IMR-90 (cell line): ENCODE results near the gene COL15A1. TPM values are rescaled to one million over a fixed set of nuclear protein-coding genes. Genes with fewer than 3 reads are reported as not detected.

Source experiments
- ATAC-seq: fragments of 200-7000 bp; cut with Tn5 transposase; 2 replicates; pipeline ENCODE4 v1.9.1; 2020; ENCODE audit warnings: low read depth, mild to moderate bottlenecking, moderate library complexity
- BruUV-seq: library from RNA; stranded (reverse); fragments of 400-500 nt; replicated peaks from 2 replicates; lab custom pipeline; 2021; lab: Mats Ljungman, UMichigan
- CTCF ChIA-PET: fragments of 300-600 bp; formaldehyde crosslinking; extraction: SDS; loops from one replicate; lab custom pipeline; 2021; ENCODE audit warnings: antibody characterized with exemption; lab: Yijun Ruan, JAX
- POLR2A ChIA-PET: fragments of 300-600 bp; sonication (Branson Sonifier 250); formaldehyde crosslinking; loops from one replicate; lab custom pipeline; 2022; ENCODE audit warnings: antibody characterized with exemption; ENCODE audit not compliant: unreplicated experiment; lab: Charles Lee
- DNase-seq: peaks from one replicate; pipeline ENCODE4 v3.0.0; 2013
- H2AFZ ChIP-seq: replicated peaks from 2 replicates; pipeline ENCODE3; 2013; ENCODE audit warnings: low read length, mild to moderate bottlenecking; ENCODE audit not compliant: poor library complexity
- H2AK5ac ChIP-seq: 2 replicates; pipeline ENCODE4 v1.6.1; 2013; ENCODE audit warnings: low read depth, low read length, inconsistent platforms
- H2AK9ac ChIP-seq: replicated peaks from 2 replicates; pipeline ENCODE3; 2013; ENCODE audit warnings: mild to moderate bottlenecking, low read depth, low read length, moderate library complexity; ENCODE audit not compliant: poor library complexity
- H2BK120ac ChIP-seq: 2 replicates; pipeline ENCODE4 v1.6.1; 2013; ENCODE audit warnings: low read depth, low read length, inconsistent platforms
- H2BK15ac ChIP-seq: 3 replicates; pipeline ENCODE4 v1.6.1; 2013; ENCODE audit warnings: low read depth, low read length, inconsistent platforms
- H2BK20ac ChIP-seq: 2 replicates; pipeline ENCODE4 v1.6.1; 2013; ENCODE audit warnings: low read depth, mild to moderate bottlenecking, inconsistent platforms, low read length, moderate library complexity
- H2BK5ac ChIP-seq: 2 replicates; pipeline ENCODE4 v1.6.1; 2013; ENCODE audit warnings: mild to moderate bottlenecking, low read depth, low read length, inconsistent platforms; ENCODE audit not compliant: poor library complexity, severe bottlenecking
- H3K14ac ChIP-seq: replicated peaks from 2 replicates; pipeline ENCODE4 v1.6.1; 2013; ENCODE audit warnings: low read depth, low read length, inconsistent platforms
- H3K18ac ChIP-seq: 2 replicates; pipeline ENCODE4 v1.6.1; 2013; ENCODE audit warnings: low read depth, low read length, control low read depth
- H3K23ac ChIP-seq: 2 replicates; pipeline ENCODE4 v1.6.1; 2013; ENCODE audit warnings: low read depth, low read length, inconsistent platforms
- H3K27ac ChIP-seq: 2 replicates; pipeline ENCODE4 v1.5.1; 2013; ENCODE audit warnings: mild to moderate bottlenecking, control low read depth, low read length; ENCODE audit not compliant: insufficient read depth
- H3K27me3 ChIP-seq: 2 replicates; pipeline ENCODE4 v1.6.1; 2013; ENCODE audit warnings: low read length; ENCODE audit not compliant: control insufficient read depth, insufficient read depth
- H3K36me3 ChIP-seq: 2 replicates; pipeline ENCODE4 v1.6.1; 2013; ENCODE audit warnings: low read length, mixed read lengths; ENCODE audit not compliant: control insufficient read depth, insufficient read depth
- H3K4ac ChIP-seq: 2 replicates; pipeline ENCODE4 v1.6.1; 2013; ENCODE audit warnings: low read depth, low read length, inconsistent platforms
- H3K4me1 ChIP-seq: 2 replicates; pipeline ENCODE4 v1.6.1; 2013; ENCODE audit warnings: low read length, mixed read lengths; ENCODE audit not compliant: control insufficient read depth, insufficient read depth
- H3K4me2 ChIP-seq: 2 replicates; pipeline ENCODE4 v1.6.1; 2013; ENCODE audit warnings: low read depth, mild to moderate bottlenecking, control low read depth, low read length, moderate library complexity
- H3K4me3 ChIP-seq: 2 replicates; pipeline ENCODE4 v1.5.1; 2013; ENCODE audit warnings: low read depth, mild to moderate bottlenecking, control low read depth, low read length, moderate library complexity; ENCODE audit not compliant: insufficient read depth
- H3K56ac ChIP-seq: 2 replicates; pipeline ENCODE4 v1.6.1; 2013; ENCODE audit warnings: low read length, inconsistent platforms; ENCODE audit not compliant: insufficient read depth; ENCODE audit errors: extremely low read depth
- H3K79me1 ChIP-seq, 2 experiments: 2 replicates each; pipeline ENCODE4 v1.6.1; 2013; ENCODE audit warnings: low read length in 2 of 2, inconsistent platforms in 1 of 2, low read depth in 1 of 2
- H3K9ac ChIP-seq: 2 replicates; pipeline ENCODE4 v1.6.1; 2013; ENCODE audit warnings: low read depth, low read length, control low read depth
- H3K9me1 ChIP-seq: 2 replicates; pipeline ENCODE4 v1.6.1; 2013; ENCODE audit warnings: low read length, inconsistent platforms; ENCODE audit not compliant: insufficient read depth
- H3K9me3 ChIP-seq: 2 replicates; pipeline ENCODE4 v1.6.1; 2013; ENCODE audit warnings: low read length; ENCODE audit not compliant: control insufficient read depth, insufficient read depth
- H4K20me1 ChIP-seq: 2 replicates; pipeline ENCODE4 v1.6.1; 2013; ENCODE audit warnings: low read length, inconsistent platforms; ENCODE audit not compliant: insufficient read depth
- H4K5ac ChIP-seq: 2 replicates; pipeline ENCODE4 v1.6.1; 2013; ENCODE audit warnings: mild to moderate bottlenecking, low read depth, low read length, control low read depth
- H4K8ac ChIP-seq, 2 experiments: 2 replicates each; pipeline ENCODE4 v1.6.1; 2013; ENCODE audit warnings: low read depth in 2 of 2, low read length in 2 of 2, control low read depth in 1 of 2, inconsistent platforms in 1 of 2
- H4K91ac ChIP-seq: 2 replicates; pipeline ENCODE4 v1.6.1; 2013; ENCODE audit warnings: low read depth, low read length, inconsistent platforms; ENCODE audit not compliant: insufficient read depth
- BHLHE40 ChIP-seq: fragments of 150-350 bp; IDR thresholded peaks from 2 replicates; pipeline ENCODE4 v1.6.1; 2016; ENCODE audit warnings: mild to moderate bottlenecking, low read depth, low read length
- MAZ ChIP-seq: IDR thresholded peaks from 2 replicates; pipeline ENCODE4 v1.6.1; 2012; ENCODE audit warnings: low read depth, mild to moderate bottlenecking, low read length, improper control_type of control experiment, moderate library complexity, borderline replicate concordance
- POLR2A ChIP-seq: IDR thresholded peaks from 2 replicates; pipeline ENCODE4 v1.6.1; 2012; ENCODE audit warnings: mild to moderate bottlenecking, low read depth, low read length
- RCOR1 ChIP-seq: IDR thresholded peaks from 2 replicates; pipeline ENCODE4 v1.6.1; 2012; ENCODE audit warnings: mild to moderate bottlenecking, low read length, improper control_type of control experiment; ENCODE audit not compliant: insufficient replicate concordance
- RFX5 ChIP-seq: IDR thresholded peaks from 2 replicates; pipeline ENCODE4 v1.8.0; 2012; ENCODE audit warnings: low read depth, mild to moderate bottlenecking, low read length, moderate library complexity
- WGBS, 2 experiments: methylation state at CpG; one replicate each; pipeline versions ENCODE4 v1.1.5 to v1.1.7; 2013; ENCODE audit warnings: missing lambda C conversion rate in 2 of 2; ENCODE audit not compliant: insufficient read length in 1 of 2; ENCODE audit errors: extremely low coverage in 2 of 2; 5-methylcytosine and 5-hydroxymethylcytosine counted together
- dilution Hi-C: fragments of 300-500 bp; cut with HindIII; formaldehyde crosslinking; loops from one replicate; pipeline ENCODE4 v1.14.3; 2018; ENCODE audit warnings: low sequenced_read_pairs; ENCODE audit not compliant: unreplicated experiment
- in situ Hi-C: fragments of 300-500 bp; cut with MboI; formaldehyde crosslinking; loops from 3 replicates; pipeline ENCODE4 v1.14.3; 2019; ENCODE audit warnings: low sequenced_read_pairs, inconsistent platforms, mixed read lengths
- intact Hi-C: fragments of 100-400 bp; cut with micrococcal nuclease; formaldehyde crosslinking; loops from 2 replicates; pipeline ENCODE4 v1.10.0; 2022
- polyA plus RNA-seq, 3 experiments: library from polyadenylated mRNA; depleted of rRNA; stranded (reverse); fragments of >200 nt; gene quantifications; 2 replicates each; pipeline ENCODE4 v1.2.3, GENCODE V29; 2012; ENCODE audit warnings: low replicate concordance in 1 of 3
- total RNA-seq: library from RNA; depleted of rRNA; stranded (reverse); fragments of >200 nt; gene quantifications from 2 replicates; pipeline ENCODE4 v1.2.3, GENCODE V29; 2012

COL15A1 gene
- total and polyA plus RNA-seq, 2 of the 4 experiments (the other 2 are of a cell fraction), result 2.2 to 3.7 TPM

- dilution Hi-C loops, result no loop called here
- Histone ChIP-seq H3K27ac (peak overlapping the region; percentile 100), H4K20me1 (no peaks in the 10 kb centered on the region), H3K4me1 (peaks cover 23% of the 10 kb centered on the region), H4K8ac (peak overlapping the region; percentile 98 to 99), H2BK20ac (peak overlapping the region; percentile 100), H3K4me3 (no peak overlapping the region), H3K23ac (peak overlapping the region; percentile 97; the same call in 1 of the 2 replicates), H3K9me3 (no peaks in the 10 kb centered on the region), H2AK5ac (peak overlapping the region; percentile 99), H3K14ac (peak overlapping the region; percentile 98), H3K36me3 (peaks cover 23% of the 10 kb centered on the region), H3K56ac (peak overlapping the region; percentile 60; the same call in 1 of the 2 replicates), H3K79me1 (peaks cover 6 to 7% of the 10 kb centered on the region in 2 experiments; a peak in 2 of 4 replicates), H2BK15ac (peak overlapping the region; percentile 99), H3K4me2 (no peak overlapping the region), H3K9me1 (peaks cover 16% of the 10 kb centered on the region), H2BK120ac (peak overlapping the region; percentile 98), H2AFZ (peak overlapping the region; percentile 57), H2BK5ac (peak overlapping the region; percentile 93), H3K27me3 (no peaks in the 10 kb centered on the region), H3K9ac (0 out of 2 replicates have a peak overlapping the region, but pooled peaks have one; percentile 48), H2AK9ac (peak overlapping the region; percentile 3), H3K4ac (peak overlapping the region; percentile 99), H4K91ac (peak overlapping the region; percentile 100), H4K5ac (peak overlapping the region; percentile 98), H3K18ac (peak overlapping the region; percentile 98)
- ATAC-seq (no peak), DNase-seq (no peak)
- CTCF ChIA-PET, result no interaction called here
- no CpG with 5 or more reads among the region's 6 CpGs for WGBS, 2 experiments
- TF ChIP-seq MAZ (no peak), POLR2A (no peak), RCOR1 (no peak), BHLHE40 (no peak), RFX5 (no peak)
- POLR2A ChIA-PET, result no interaction called here
- in situ Hi-C loops, result no loop called here
- intact Hi-C loops, result no loop called here
- BruUV-seq, result no TSS peak
Observed at GRCh38 chr9:99031319-99031718, 87.6 kb downstream of the COL15A1 start.
